HepG2 (cell line): ENCODE results near the gene PFN2. TPM values are rescaled to one million over a fixed set of nuclear protein-coding genes. Genes with fewer than 3 reads are reported as not detected.
A peak's percentile ranks its signal among the peaks of the same experiment; 100 is the strongest.

Source experiments
- ATAC-seq: fragments of 200-7000 bp; cut with Tn5 transposase; 3 replicates; pipeline ENCODE4 v1.9.1; 2020; ENCODE audit warnings: mild to moderate bottlenecking, moderate library complexity
- BruUV-seq: library from RNA; stranded (reverse); fragments of 400-500 nt; replicated peaks from 2 replicates; lab custom pipeline; 2021; lab: Mats Ljungman, UMichigan
- CTCF ChIA-PET: fragments of 300-600 bp; formaldehyde crosslinking; extraction: SDS; loops from one replicate; lab custom pipeline; 2021; ENCODE audit warnings: low total read pairs, inconsistent platforms, low intra/inter-chr PET ratio; lab: Yijun Ruan, JAX
- POLR2A ChIA-PET: fragments of 350-600 bp; sonication (Branson Sonifier 250); formaldehyde crosslinking; loops from one replicate; lab custom pipeline; 2020; ENCODE audit warnings: antibody characterized with exemption, inconsistent platforms; lab: Yijun Ruan, JAX
- DNase-seq: peaks from one replicate; pipeline ENCODE4 v3.0.0-alpha.2; 2015; ENCODE audit warnings: low spot score
- FAIRE-seq: peaks from 3 replicates; lab custom pipeline; 2011; peaks lifted over from hg19 to GRCh38; lab: Jason Lieb, UNC
- H2AFZ ChIP-seq: one replicate; pipeline ENCODE4 v1.6.1; 2011; ENCODE audit warnings: low read length, inconsistent platforms
- H3K27ac ChIP-seq: fragments of 300-600 bp; 3 replicates; pipeline ENCODE4 v1.8.0; 2011; ENCODE audit warnings: mixed run types, mild to moderate bottlenecking, mixed read lengths, low read length, inconsistent platforms; ENCODE audit not compliant: insufficient read depth; ENCODE audit errors: extremely low read length
- H3K27me3 ChIP-seq, 2 experiments: fragments of 200-600 bp in 1 of 2; 2 replicates in 1 of 2; 3 replicates in 1 of 2; pipeline versions ENCODE4 v1.6.0 to v1.8.0; 2011; ENCODE audit warnings: low read length in 2 of 2, mild to moderate bottlenecking in 2 of 2, moderate library complexity in 2 of 2, inconsistent platforms in 1 of 2; ENCODE audit not compliant: insufficient read depth in 2 of 2, control insufficient read depth in 1 of 2
- H3K36me3 ChIP-seq, 2 experiments: fragments of 200-600 bp in 1 of 2; replicated peaks in 1 of 2; 2 replicates in 1 of 2; 3 replicates in 1 of 2; pipeline versions ENCODE4 v1.5.1 to v1.8.0; 2011; ENCODE audit warnings: low read length in 2 of 2, inconsistent platforms in 1 of 2; ENCODE audit not compliant: insufficient read depth in 2 of 2, control insufficient read depth in 1 of 2
- H3K4me1 ChIP-seq: 2 replicates; pipeline ENCODE4 v1.5.1; 2012; ENCODE audit warnings: low read length, inconsistent platforms; ENCODE audit not compliant: insufficient read depth
- H3K4me2 ChIP-seq: 2 replicates; pipeline ENCODE4 v1.6.0; 2011; ENCODE audit warnings: low read depth, low read length, inconsistent platforms
- H3K4me3 ChIP-seq, 3 experiments: fragments of 200-600 bp in 1 of 3; sonication (generic), shearing (Covaris generic) in 1 of 3; replicated peaks in 1 of 3; 2 replicates each; pipeline ENCODE4 v1.5.1; 2011 to 2016; ENCODE audit warnings: low read length in 3 of 3, inconsistent platforms in 2 of 3, low read depth in 2 of 3, mild to moderate bottlenecking in 2 of 3, control low read depth in 1 of 3, mixed read lengths in 1 of 3; ENCODE audit not compliant: insufficient read depth in 1 of 3
- H3K79me2 ChIP-seq: one replicate; pipeline ENCODE4 v1.6.1; 2011; ENCODE audit warnings: low read length, inconsistent platforms; ENCODE audit not compliant: insufficient read depth
- H3K9ac ChIP-seq: 2 replicates; pipeline ENCODE4 v1.6.0; 2011; ENCODE audit warnings: mild to moderate bottlenecking, low read depth, low read length, inconsistent platforms; ENCODE audit not compliant: insufficient read depth
- H3K9me3 ChIP-seq: 2 replicates; pipeline ENCODE4 v1.5.1; 2012; ENCODE audit warnings: mild to moderate bottlenecking, low read length
- H4K20me1 ChIP-seq: 2 replicates; pipeline ENCODE4 v1.6.0; 2011; ENCODE audit warnings: inconsistent platforms, mild to moderate bottlenecking, low read length, moderate library complexity; ENCODE audit not compliant: insufficient read depth
- BCLAF1 ChIP-seq: fragments of 450-650 bp; IDR thresholded peaks from 2 replicates; pipeline ENCODE4 v1.6.1; 2017; ENCODE audit warnings: mild to moderate bottlenecking
- CEBPB ChIP-seq: IDR thresholded peaks from 2 replicates; pipeline ENCODE4 v1.6.1; 2011; ENCODE audit warnings: low read depth, low read length, improper control_type of control experiment, borderline replicate concordance
- CEBPG ChIP-seq: IDR thresholded peaks from 2 replicates; pipeline ENCODE4 v1.6.1; 2016
- HOXA3 ChIP-seq: sonication (generic); formaldehyde crosslinking; IDR thresholded peaks from 2 replicates; pipeline ENCODE4 v1.5.0; 2020; ENCODE audit warnings: missing genetic modification reagents
- ISL2 ChIP-seq: sonication (generic); formaldehyde crosslinking; IDR thresholded peaks from 2 replicates; pipeline ENCODE4 v1.5.0; 2020; ENCODE audit warnings: missing genetic modification reagents
- PAWR ChIP-seq: sonication (generic); formaldehyde crosslinking; IDR thresholded peaks from 2 replicates; pipeline ENCODE4 v1.4.0; 2020; ENCODE audit warnings: missing genetic modification reagents, mild to moderate bottlenecking, borderline replicate concordance
- PAXIP1 ChIP-seq: sonication (generic); formaldehyde crosslinking; conservative IDR thresholded peaks from 2 replicates; pipeline ENCODE4 v1.4.0; 2020; ENCODE audit warnings: mild to moderate bottlenecking, missing genetic modification reagents, moderate library complexity
- RNF2 ChIP-seq: fragments of 450-650 bp; conservative IDR thresholded peaks from 2 replicates; pipeline ENCODE4 v1.6.1; 2016; ENCODE audit warnings: low read depth
- YEATS4 ChIP-seq: sonication (generic); formaldehyde crosslinking; IDR thresholded peaks from 2 replicates; pipeline ENCODE4 v1.4.0; 2020; ENCODE audit warnings: missing genetic modification reagents, borderline replicate concordance
- ZBTB42 ChIP-seq: sonication (generic); formaldehyde crosslinking; IDR thresholded peaks from 2 replicates; pipeline ENCODE4 v1.5.0; 2020; ENCODE audit warnings: mild to moderate bottlenecking, missing genetic modification reagents
- ZNF10 ChIP-seq: sonication (generic); formaldehyde crosslinking; IDR thresholded peaks from 2 replicates; pipeline ENCODE4 v1.4.0; 2020; ENCODE audit warnings: mild to moderate bottlenecking, low read depth, missing genetic modification reagents, borderline replicate concordance
- ZNF234 ChIP-seq: sonication (generic); formaldehyde crosslinking; conservative IDR thresholded peaks from 2 replicates; pipeline ENCODE4 v1.5.1; 2020; ENCODE audit warnings: mild to moderate bottlenecking, missing genetic modification reagents
- ZNF33B ChIP-seq: sonication (generic); formaldehyde crosslinking; IDR thresholded peaks from 2 replicates; pipeline ENCODE4 v1.5.1; 2020; ENCODE audit warnings: mild to moderate bottlenecking, missing genetic modification reagents
- ZNF432 ChIP-seq: sonication (generic); formaldehyde crosslinking; IDR thresholded peaks from 2 replicates; pipeline ENCODE4 v1.5.0; 2020; ENCODE audit warnings: missing genetic modification reagents, mild to moderate bottlenecking, borderline replicate concordance
- in situ Hi-C: cut with HindIII; loops from 2 replicates; pipeline ENCODE4 v1.10.0; 2017; ENCODE audit warnings: low pct_unique_long_range_greater_than_20kb; ENCODE audit not compliant: extremely low pct_ligation_motif_present
- intact Hi-C: fragments of 100-400 bp; cut with micrococcal nuclease; formaldehyde crosslinking; loops from one replicate; pipeline ENCODE4 v1.10.0; 2022; ENCODE audit not compliant: unreplicated experiment
- polyA plus RNA-seq, 8 experiments: library from polyadenylated mRNA; depleted of rRNA in 3 of 8; stranded (reverse) in 7 of 8; unstranded in 1 of 8; fragments of >200 nt; fragmentation: Illumina TruSeq in 4 of 8; extraction: Trizol in 4 of 8; gene quantifications; 2 replicates each; pipeline versions ENCODE4 v1.2.1 to v1.2.3, GENCODE V29; 2011 to 2016; ENCODE audit warnings: low read depth in 4 of 8, missing spikeins in 1 of 8, mixed read lengths in 1 of 8; ENCODE audit not compliant: insufficient read depth in 1 of 8
- total RNA-seq, 5 experiments: library from RNA; depleted of rRNA; stranded (reverse); fragments of >200 nt; fragmentation: Illumina TruSeq; extraction: Trizol; gene quantifications; 2 replicates each; pipeline ENCODE4 v1.2.3, GENCODE V29; 2016; ENCODE audit warnings: low read depth in 1 of 5

PFN2 gene
- total and polyA plus RNA-seq, 2 of the 13 experiments (the other 11 are each of a cell fraction or from before 2014, with no cell fraction given) = 57.3 to 150 TPM

- no peak overlapping the region for H3K4me2 ChIP-seq
- intact Hi-C loops (loop anchor here (10.0 kb wide), 1 partner anchor 480 kb away; no protein-coding TSS in a partner anchor), in situ Hi-C loops (no loop called here)
- H3K36me3 ChIP-seq = peaks cover 0 to 9% of the 10 kb centered on the region in 2 experiments; a peak in 2 of 5 replicates
- H3K27me3 ChIP-seq = no peaks in the 10 kb centered on the region
- H4K20me1 ChIP-seq = no peaks in the 10 kb centered on the region
- CTCF ChIA-PET = no interaction called here
- no peak overlapping the region for H3K4me3 ChIP-seq
- H3K9me3 ChIP-seq = no peaks in the 10 kb centered on the region
- FAIRE-seq (no peak), ATAC-seq (no peak), DNase-seq (no peak)
- no peak overlapping the region for H3K9ac ChIP-seq
- H3K4me1 ChIP-seq = no peaks in the 10 kb centered on the region
- no peak for TF ChIP-seq RNF2
- no peak for TF ChIP-seq YEATS4 (CRISPR knock-in tag)
- TF ChIP-seq CEBPB = peak; percentile 51; the same call in 1 of the 2 replicates
- TF ChIP-seq CEBPG (CRISPR knock-in tag) = peak; percentile 47; the same call in 1 of the 2 replicates
- H3K79me2 ChIP-seq = no peaks in the 10 kb centered on the region
- no peak overlapping the region for H3K27ac ChIP-seq
- no peak overlapping the region for H2AFZ ChIP-seq
- POLR2A ChIA-PET = no interaction called here
- no TSS peak for BruUV-seq
Observed at GRCh38 chr3:149934524-149934923, 36.2 kb downstream of the PFN2 start.

- intact Hi-C loops (loop anchor here (10.0 kb wide), 1 partner anchor 481 kb away; no protein-coding TSS in a partner anchor), in situ Hi-C loops (no loop called here)
- no peak for DNase-seq
- Histone ChIP-seq H3K4me3 (no peak overlapping the region), H3K36me3 (peaks cover 0 to 3% of the 10 kb centered on the region in 2 experiments; a peak in 1 of 5 replicates), H2AFZ (no peak overlapping the region), H3K79me2 (no peaks in the 10 kb centered on the region), H4K20me1 (no peaks in the 10 kb centered on the region), H3K9me3 (no peaks in the 10 kb centered on the region), H3K9ac (no peak overlapping the region), H3K4me2 (no peak overlapping the region), H3K4me1 (no peaks in the 10 kb centered on the region), H3K27me3 (no peaks in the 10 kb centered on the region), H3K27ac (no peak overlapping the region)
- no peak for ATAC-seq
- no peak for FAIRE-seq
- CTCF ChIA-PET = no interaction called here
- BruUV-seq = no TSS peak
- POLR2A ChIA-PET = no interaction called here
- TF ChIP-seq HOXA3 (no peak), ZNF33B (CRISPR knock-in tag) (no peak), ZNF234 (no peak), ZNF10 (CRISPR knock-in tag) (no peak), BCLAF1 (no peak), ZBTB42 (CRISPR knock-in tag) (no peak), ISL2 (CRISPR knock-in tag) (no peak), ZNF432 (CRISPR knock-in tag) (no peak), PAXIP1 (CRISPR knock-in tag) (no peak), PAWR (CRISPR knock-in tag) (no peak)
Observed at GRCh38 chr3:149933858-149934257, 36.8 kb downstream of the PFN2 start.
